ENCODE results near the gene PROK1.
"Not testable (repeated sequence)": the region's sequence is repeated elsewhere in the genome, so short reads cannot be mapped to it uniquely, and the experiment has no call there.

PROK1 gene
- 0 to 0.27 (median 0) reads per million in 4 experiments for total RNA-seq

- no peak for DNase-seq
Observed at GRCh38 chr1:110450929-110451328, at the start of gene PROK1. TSS of gene PROK1 (plus strand) at chr1:110451149. CDS start at chr1:110451217, 68 bp downstream.

GRCh38 chr1:110403805-110404204 lies 47.1 kb upstream of the PROK1 start:
- no peak for DNase-seq

- DNase-seq: no peak
Observed at GRCh38 chr1:110404401-110404800, 46.5 kb upstream of the PROK1 start.

GRCh38 chr1:110406407-110406806 lies 44.5 kb upstream of the PROK1 start:
- DNase-seq: not testable (repeated sequence)

- peak; percentile 84 for DNase-seq
Observed at GRCh38 chr1:110407260-110408210, 43.4 kb upstream of the PROK1 start, which contains the start of gene LAMTOR5. TSS of gene LAMTOR5 (minus strand) at chr1:110407694. CDS start at chr1:110407620, 74 bp downstream.

GRCh38 chr1:110408488-110408887 lies 42.5 kb upstream of the PROK1 start:
- DNase-seq: no peak

GRCh38 chr1:110409316-110409715 lies 41.6 kb upstream of the PROK1 start:
- no peak for DNase-seq

- no peak for DNase-seq
Observed at GRCh38 chr1:110411173-110411735, 39.7 kb upstream of the PROK1 start.

GRCh38 chr1:110412576-110412975 lies 38.4 kb upstream of the PROK1 start:
- DNase-seq: peak; percentile 39

GRCh38 chr1:110413045-110413444 lies 37.9 kb upstream of the PROK1 start:
- DNase-seq: not testable (repeated sequence)

GRCh38 chr1:110418729-110419128 lies 32.2 kb upstream of the PROK1 start:
- DNase-seq: no peak

- DNase-seq: no peak
Observed at GRCh38 chr1:110420023-110420662, 30.8 kb upstream of the PROK1 start.

GRCh38 chr1:110420874-110421793 lies 29.8 kb upstream of the PROK1 start:
- DNase-seq: no peak

GRCh38 chr1:110424699-110425611 lies 26.0 kb upstream of the PROK1 start:
- DNase-seq: no peak

- no peak for DNase-seq
Observed at GRCh38 chr1:110425612-110426152, 25.3 kb upstream of the PROK1 start.

- no peak for DNase-seq
Observed at GRCh38 chr1:110426854-110427253, 24.1 kb upstream of the PROK1 start.

- no peak for DNase-seq
Observed at GRCh38 chr1:110428946-110429345, 22.0 kb upstream of the PROK1 start.

GRCh38 chr1:110430366-110430765 lies 20.6 kb upstream of the PROK1 start:
- no peak for DNase-seq

- DNase-seq: no peak
Observed at GRCh38 chr1:110430901-110431300, 20.0 kb upstream of the PROK1 start.

GRCh38 chr1:110433213-110433612 lies 17.7 kb upstream of the PROK1 start:
- no peak for DNase-seq

GRCh38 chr1:110433803-110434202 lies 17.1 kb upstream of the PROK1 start:
- no peak for DNase-seq

Measured in effector CD8-positive, alpha-beta T cell (primary cell).